ENCODE measurements around the gene SLC2A4.
"Not testable (repeated sequence)": the region's sequence is repeated elsewhere in the genome, so short reads cannot be mapped to it uniquely, and the experiment has no call there.

The SLC2A4 gene

DNA sequence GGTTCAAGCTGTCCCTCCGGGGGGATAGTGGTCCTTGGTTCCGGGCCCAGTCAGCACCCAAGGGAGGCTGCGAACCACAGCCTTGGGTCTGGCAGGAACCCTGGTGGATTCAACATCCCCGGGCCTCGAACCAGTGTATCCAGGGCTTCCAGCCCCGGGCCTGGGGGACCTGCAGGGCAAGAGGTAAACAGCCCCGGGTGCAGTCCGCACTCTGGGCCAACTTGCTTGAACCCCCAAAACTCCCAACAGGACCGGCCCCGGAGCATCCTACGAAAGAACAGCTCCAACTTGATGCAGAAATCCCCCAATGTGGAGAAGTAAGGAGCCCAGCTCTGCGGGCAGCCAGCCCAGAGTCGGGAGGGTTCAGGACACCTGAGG lies 49.1 kb downstream of the SLC2A4 start:
- Histone ChIP-seq H3K36me3 (ENCODE audit: low read length) (no peaks in the 10 kb centered on the region), H3K27me3 (ENCODE audit: low read length) (no peaks in the 10 kb centered on the region), H2AFZ (ENCODE audit: low read depth, low read length, severe bottlenecking) (peak overlapping the region; percentile 50), H4K20me1 (ENCODE audit: low read depth, low read length) (no peaks in the 10 kb centered on the region), H3K9me3 (ENCODE audit: insufficient read depth, low read length) (no peaks in the 10 kb centered on the region), H3F3A (ENCODE audit: insufficient read depth) (peaks cover 9% of the 10 kb centered on the region), H3K4me3 (ENCODE audit: insufficient read depth, low read length, poor library complexity, severe bottlenecking) (peak overlapping the region; percentile 99), H3K9ac (ENCODE audit: low read length) (peak overlapping the region; percentile 94), H3K79me2 (ENCODE audit: insufficient read depth, low read length) (peaks cover 17% of the 10 kb centered on the region; the same call in 1 of the 2 replicates), H3K27ac (ENCODE audit: low read depth, low read length) (peak overlapping the region; percentile 89), H3K9me2 (replicated peaks; ENCODE audit: insufficient read depth, low read length) (no peaks in the 10 kb centered on the region), H3K4me2 (ENCODE audit: low read depth, low read length, poor library complexity, severe bottlenecking) (peak overlapping the region; percentile 69)
- no peak for TF ChIP-seq CTCF (IDR thresholded peaks at IDR 0.05; ENCODE audit: insufficient read depth, low read length, poor library complexity, severe bottlenecking)
- TF ChIP-seq EZH2phosphoT487 (conservative IDR thresholded peaks at IDR 0.05; ENCODE audit: low read length) = no peak

GRCh38 chr17:7332111-7332510 lies 50.6 kb downstream of the SLC2A4 start:
- Histone ChIP-seq H3K79me2 (ENCODE audit: insufficient read depth, low read length) (peaks cover 23% of the 10 kb centered on the region; the same call in 1 of the 2 replicates), H3K4me2 (ENCODE audit: low read depth, low read length, poor library complexity, severe bottlenecking) (no peak overlapping the region), H3K9me3 (ENCODE audit: insufficient read depth, low read length) (no peaks in the 10 kb centered on the region), H3K9ac (ENCODE audit: low read length) (no peak overlapping the region), H3F3A (ENCODE audit: insufficient read depth) (peaks cover 10% of the 10 kb centered on the region), H3K4me3 (ENCODE audit: insufficient read depth, low read length, poor library complexity, severe bottlenecking) (no peak overlapping the region), H3K27me3 (ENCODE audit: low read length) (no peaks in the 10 kb centered on the region), H3K27ac (ENCODE audit: low read depth, low read length) (no peak overlapping the region), H2AFZ (ENCODE audit: low read depth, low read length, severe bottlenecking) (no peak overlapping the region), H4K20me1 (ENCODE audit: low read depth, low read length) (no peaks in the 10 kb centered on the region), H3K36me3 (ENCODE audit: low read length) (no peaks in the 10 kb centered on the region), H3K9me2 (replicated peaks; ENCODE audit: insufficient read depth, low read length) (no peaks in the 10 kb centered on the region)
- TF ChIP-seq EZH2phosphoT487 (conservative IDR thresholded peaks at IDR 0.05; ENCODE audit: low read length) = no peak
- no peak for TF ChIP-seq CTCF (IDR thresholded peaks at IDR 0.05; ENCODE audit: insufficient read depth, low read length, poor library complexity, severe bottlenecking)

DNA sequence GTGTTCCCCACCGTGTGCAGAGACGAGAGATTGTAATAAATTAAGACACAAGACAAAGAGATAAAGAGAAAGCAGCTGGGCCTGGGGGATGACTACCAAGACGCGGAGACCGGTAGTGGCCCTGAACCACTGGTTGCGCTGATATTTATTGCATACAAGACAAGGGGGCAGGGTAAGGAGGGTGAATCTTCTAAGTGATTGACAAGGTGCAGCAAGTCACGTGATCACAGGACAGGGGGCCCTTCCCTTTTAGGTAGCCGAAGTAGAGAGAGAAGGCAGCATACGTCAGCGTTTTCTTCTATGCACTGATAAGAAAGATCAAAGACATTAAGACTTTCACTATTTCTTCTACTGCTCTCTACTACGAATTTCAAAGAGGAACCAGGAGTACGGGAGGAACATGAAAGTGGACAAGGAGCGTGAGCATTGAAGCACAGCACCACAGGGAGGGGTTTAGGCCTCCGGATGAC lies 51.1 kb downstream of the SLC2A4 start:
- not testable (repeated sequence) for H3K4me3 ChIP-seq (ENCODE audit: insufficient read depth, low read length, poor library complexity, severe bottlenecking); H4K20me1 ChIP-seq (ENCODE audit: low read depth, low read length); H3K4me2 ChIP-seq (ENCODE audit: low read depth, low read length, poor library complexity, severe bottlenecking); H3K9me2 ChIP-seq (replicated peaks; ENCODE audit: insufficient read depth, low read length); H3K9me3 ChIP-seq (ENCODE audit: insufficient read depth, low read length); H2AFZ ChIP-seq (ENCODE audit: low read depth, low read length, severe bottlenecking); H3K9ac ChIP-seq (ENCODE audit: low read length); H3K27me3 ChIP-seq (ENCODE audit: low read length); H3K36me3 ChIP-seq (ENCODE audit: low read length); H3K27ac ChIP-seq (ENCODE audit: low read depth, low read length)
- H3K79me2 ChIP-seq (ENCODE audit: insufficient read depth, low read length) = peaks cover 23% of the 10 kb centered on the region; the same call in 1 of the 2 replicates
- peaks cover 14% of the 10 kb centered on the region for H3F3A ChIP-seq (ENCODE audit: insufficient read depth)

GRCh38 chr17:7334938-7335538 lies 53.5 kb downstream of the SLC2A4 start:
- Histone ChIP-seq H3K9ac (ENCODE audit: low read length) (no peak overlapping the region), H2AFZ (ENCODE audit: low read depth, low read length, severe bottlenecking) (no peak overlapping the region)

GRCh38 chr17:7335765-7336164 lies 54.2 kb downstream of the SLC2A4 start:
- H4K20me1 ChIP-seq (ENCODE audit: low read depth, low read length); H3K36me3 ChIP-seq (ENCODE audit: low read length); H3K9me2 ChIP-seq (replicated peaks; ENCODE audit: insufficient read depth, low read length); H3K9me3 ChIP-seq (ENCODE audit: insufficient read depth, low read length); H3F3A ChIP-seq (ENCODE audit: insufficient read depth); H3K27me3 ChIP-seq (ENCODE audit: low read length): not testable (repeated sequence)
- H3K4me3 ChIP-seq (ENCODE audit: insufficient read depth, low read length, poor library complexity, severe bottlenecking) = peak overlapping the region; percentile 75
- peak overlapping the region; percentile 79; the same call in 1 of the 2 replicates for H3K27ac ChIP-seq (ENCODE audit: low read depth, low read length)
- H3K4me2 ChIP-seq (ENCODE audit: low read depth, low read length, poor library complexity, severe bottlenecking) = peak overlapping the region; percentile 87
- H3K79me2 ChIP-seq (ENCODE audit: insufficient read depth, low read length) = peaks cover 12% of the 10 kb centered on the region; the same call in 1 of the 2 replicates
- peak overlapping the region; percentile 86 for H3K9ac ChIP-seq (ENCODE audit: low read length)
- peak overlapping the region; percentile 55 for H2AFZ ChIP-seq (ENCODE audit: low read depth, low read length, severe bottlenecking)

More at GRCh38 chr17:7334938-7335538, 53.5 kb downstream of the SLC2A4 start:
- Histone ChIP-seq H3K4me3 (ENCODE audit: insufficient read depth, low read length, poor library complexity, severe bottlenecking) (no peak overlapping the region), H3K4me2 (ENCODE audit: low read depth, low read length, poor library complexity, severe bottlenecking) (no peak overlapping the region), H3K27me3 (ENCODE audit: low read length) (no peaks in the 10 kb centered on the region), H3K36me3 (ENCODE audit: low read length) (no peaks in the 10 kb centered on the region; the same call in 1 of the 2 replicates), H3K9me2 (replicated peaks; ENCODE audit: insufficient read depth, low read length) (no peaks in the 10 kb centered on the region), H3K9me3 (ENCODE audit: insufficient read depth, low read length) (no peaks in the 10 kb centered on the region), H3F3A (ENCODE audit: insufficient read depth) (peaks cover 13% of the 10 kb centered on the region), H3K27ac (ENCODE audit: low read depth, low read length) (no peak overlapping the region), H4K20me1 (ENCODE audit: low read depth, low read length) (no peaks in the 10 kb centered on the region), H3K79me2 (ENCODE audit: insufficient read depth, low read length) (peaks cover 12% of the 10 kb centered on the region; the same call in 1 of the 2 replicates)
- TF ChIP-seq EZH2phosphoT487 (conservative IDR thresholded peaks at IDR 0.05; ENCODE audit: low read length) (no peak), CTCF (IDR thresholded peaks at IDR 0.05; ENCODE audit: insufficient read depth, low read length, poor library complexity, severe bottlenecking) (no peak)

Data from SU-DHL-6 (cell line).